ENCODE measurements around the gene SELENOM. TPM values are rescaled to one million over a fixed set of nuclear protein-coding genes. Genes with fewer than 3 reads are reported as not detected.

Gene SELENOM
- total RNA-seq, 1 donor = 152 TPM

- no peak overlapping the region for H3K4me3 ChIP-seq (ENCODE audit: low read depth, low read length)
- no peak for DNase-seq (ENCODE audit: low read depth)
- TF ChIP-seq CTCF (IDR thresholded peaks at IDR 0.05; ENCODE audit: insufficient read depth, low read depth, low read length) = no peak
Observed at GRCh38 chr22:31103899-31104694, 3.3 kb downstream of the SELENOM start.

GRCh38 chr22:31103111-31103510 lies 4.3 kb downstream of the SELENOM start:
- DNase-seq (ENCODE audit: low read depth) = no peak

GRCh38 chr22:31102441-31103081 lies 4.8 kb downstream of the SELENOM start:
- no peak overlapping the region for H3K4me3 ChIP-seq (ENCODE audit: low read depth, low read length)
- peak; percentile 99 for DNase-seq (ENCODE audit: low read depth)
- TF ChIP-seq CTCF (IDR thresholded peaks at IDR 0.05; ENCODE audit: insufficient read depth, low read depth, low read length) = no peak

More at GRCh38 chr22:31103111-31103510, 4.3 kb downstream of the SELENOM start:
- no peak overlapping the region for H3K4me3 ChIP-seq (ENCODE audit: low read depth, low read length)
- TF ChIP-seq CTCF (IDR thresholded peaks at IDR 0.05; ENCODE audit: insufficient read depth, low read depth, low read length) = no peak

GRCh38 chr22:31100762-31101525 lies 6.4 kb downstream of the SELENOM start:
- no peak for DNase-seq (ENCODE audit: low read depth)
- H3K4me3 ChIP-seq (ENCODE audit: low read depth, low read length) = no peak overlapping the region
- TF ChIP-seq CTCF (IDR thresholded peaks at IDR 0.05; ENCODE audit: insufficient read depth, low read depth, low read length) = no peak

GRCh38 chr22:31099841-31100761 lies 7.3 kb downstream of the SELENOM start:
- no peak overlapping the region for H3K4me3 ChIP-seq (ENCODE audit: low read depth, low read length)
- no peak for DNase-seq (ENCODE audit: low read depth)
- no peak for TF ChIP-seq CTCF (IDR thresholded peaks at IDR 0.05; ENCODE audit: insufficient read depth, low read depth, low read length)

- DNase-seq (ENCODE audit: low read depth) = no peak
- TF ChIP-seq CTCF (IDR thresholded peaks at IDR 0.05; ENCODE audit: insufficient read depth, low read depth, low read length) = no peak
Observed at GRCh38 chr22:31099386-31099785, 8.0 kb downstream of the SELENOM start.

More at GRCh38 chr22:31099386-31099785, 8.0 kb downstream of the SELENOM start:
- H3K4me3 ChIP-seq (ENCODE audit: low read depth, low read length) = no peak overlapping the region
